ENCODE measurements around the gene URB1.

DNA sequence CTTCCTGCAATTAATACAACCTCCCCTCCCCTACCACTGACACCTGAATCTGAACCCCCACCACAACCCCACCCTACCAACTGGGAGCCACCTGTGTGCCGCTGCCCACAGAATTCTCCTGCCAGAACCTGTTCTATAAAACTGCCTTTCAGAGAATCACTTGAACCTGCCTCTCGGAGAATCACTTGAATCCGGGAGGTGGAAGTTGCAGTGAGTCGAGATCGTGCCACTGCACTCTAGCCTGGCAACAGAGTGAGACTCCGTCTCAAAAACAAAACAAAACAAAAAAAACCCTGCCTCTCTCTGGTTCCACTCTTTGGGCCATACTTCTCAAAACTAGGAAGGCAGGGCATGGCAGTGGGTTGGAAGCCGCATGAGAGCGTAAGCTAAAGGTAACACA lies 5.7 kb downstream of the URB1 start:
- TF ChIP-seq CTCF (tag by site-specific recombination; IDR thresholded peaks at IDR 0.05) (no peak), SP2 (tag by site-specific recombination; IDR thresholded peaks at IDR 0.05) (no peak), ZNF274 (IDR thresholded peaks at IDR 0.05; ENCODE audit: low read length) (no peak), ZNF274 (tag by site-specific recombination; IDR thresholded peaks at IDR 0.05; ENCODE audit: borderline replicate concordance) (no peak), SALL2 (tag by site-specific recombination; IDR thresholded peaks at IDR 0.05; ENCODE audit: borderline replicate concordance) (no peak), ZNF174 (tag by site-specific recombination; IDR thresholded peaks at IDR 0.05) (no peak), SP3 (tag by site-specific recombination; IDR thresholded peaks at IDR 0.05) (no peak), YY1 (tag by site-specific recombination; IDR thresholded peaks at IDR 0.05) (no peak), ZNF133 (tag by site-specific recombination; IDR thresholded peaks at IDR 0.05) (no peak)
- TF ChIP-seq, protein P1, sequence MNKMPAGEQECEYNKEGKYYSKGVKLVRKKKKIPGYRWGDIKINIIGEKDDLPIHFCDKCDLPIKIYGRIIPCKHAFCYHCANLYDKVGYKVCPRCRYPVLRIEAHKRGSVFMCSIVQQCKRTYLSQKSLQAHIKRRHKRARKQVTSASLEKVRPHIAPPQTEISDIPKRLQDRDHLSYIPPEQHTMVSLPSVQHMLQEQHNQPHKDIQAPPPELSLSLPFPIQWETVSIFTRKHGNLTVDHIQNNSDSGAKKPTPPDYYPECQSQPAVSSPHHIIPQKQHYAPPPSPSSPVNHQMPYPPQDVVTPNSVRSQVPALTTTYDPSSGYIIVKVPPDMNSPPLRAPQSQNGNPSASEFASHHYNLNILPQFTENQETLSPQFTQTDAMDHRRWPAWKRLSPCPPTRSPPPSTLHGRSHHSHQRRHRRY (tag by site-specific recombination; IDR thresholded peaks at IDR 0.05), result no peak
- TF ChIP-seq, protein P2, sequence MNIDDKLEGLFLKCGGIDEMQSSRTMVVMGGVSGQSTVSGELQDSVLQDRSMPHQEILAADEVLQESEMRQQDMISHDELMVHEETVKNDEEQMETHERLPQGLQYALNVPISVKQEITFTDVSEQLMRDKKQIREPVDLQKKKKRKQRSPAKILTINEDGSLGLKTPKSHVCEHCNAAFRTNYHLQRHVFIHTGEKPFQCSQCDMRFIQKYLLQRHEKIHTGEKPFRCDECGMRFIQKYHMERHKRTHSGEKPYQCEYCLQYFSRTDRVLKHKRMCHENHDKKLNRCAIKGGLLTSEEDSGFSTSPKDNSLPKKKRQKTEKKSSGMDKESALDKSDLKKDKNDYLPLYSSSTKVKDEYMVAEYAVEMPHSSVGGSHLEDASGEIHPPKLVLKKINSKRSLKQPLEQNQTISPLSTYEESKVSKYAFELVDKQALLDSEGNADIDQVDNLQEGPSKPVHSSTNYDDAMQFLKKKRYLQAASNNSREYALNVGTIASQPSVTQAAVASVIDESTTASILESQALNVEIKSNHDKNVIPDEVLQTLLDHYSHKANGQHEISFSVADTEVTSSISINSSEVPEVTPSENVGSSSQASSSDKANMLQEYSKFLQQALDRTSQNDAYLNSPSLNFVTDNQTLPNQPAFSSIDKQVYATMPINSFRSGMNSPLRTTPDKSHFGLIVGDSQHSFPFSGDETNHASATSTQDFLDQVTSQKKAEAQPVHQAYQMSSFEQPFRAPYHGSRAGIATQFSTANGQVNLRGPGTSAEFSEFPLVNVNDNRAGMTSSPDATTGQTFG (tag by site-specific recombination; IDR thresholded peaks at IDR 0.05; ENCODE audit: borderline replicate concordance), result no peak

Data from HEK293 (cell line).